Upper lobe of right lung (tissue), 1 donor: ENCODE measurements around the gene OR5F1. TPM values are rescaled to one million over a fixed set of nuclear protein-coding genes. Genes with fewer than 3 reads are reported as not detected.

Experiments used
- ATAC-seq: fragments of 200-7000 bp; cut with Tn5 transposase; one replicate; pipeline ENCODE4 v1.9.1; 2020; ENCODE audit warnings: mild to moderate bottlenecking, moderate library complexity
- DNase-seq: peaks from one replicate; pipeline ENCODE4 v3.0.0-alpha.2; 2020
- H3K27ac ChIP-seq: fragments of 200-600 bp; one replicate; pipeline ENCODE4 v1.8.0; 2022
- H3K27me3 ChIP-seq: fragments of 200-600 bp; one replicate; pipeline ENCODE4 v1.8.0; 2022; ENCODE audit warnings: mild to moderate bottlenecking
- H3K36me3 ChIP-seq: fragments of 200-600 bp; one replicate; pipeline ENCODE4 v1.8.0; 2022
- H3K4me1 ChIP-seq: fragments of 200-600 bp; one replicate; pipeline ENCODE4 v1.8.0; 2022
- H3K4me3 ChIP-seq: fragments of 200-600 bp; one replicate; pipeline ENCODE4 v1.8.0; 2022; ENCODE audit warnings: mild to moderate bottlenecking
- H3K9me3 ChIP-seq: fragments of 200-600 bp; one replicate; pipeline ENCODE4 v1.8.0; 2022
- CTCF ChIP-seq: fragments of 200-600 bp; IDR thresholded peaks from one replicate; pipeline ENCODE4 v1.8.0; 2022; ENCODE audit warnings: antibody characterized with exemption
- intact Hi-C: fragments of 100-400 bp; cut with DNase I; formaldehyde crosslinking; loops from one replicate; pipeline ENCODE4 v1.11.0; 2022
- total RNA-seq: library from RNA; stranded (reverse); fragmentation: NEBNext Ultra II Directional; extraction: Animal tissue kit (Norgen Biotek cat#: 25700); gene quantifications from one replicate; pipeline ENCODE4 v1.2.1, GENCODE V29; 2021
- donor health status: DM: no; HTN: yes; CAD: no; lungs with severe emphysema.

OR5F1 gene
- total RNA-seq, 1 donor from 2014 or later, result not detected

- Histone ChIP-seq H3K27me3 (no peaks in the 10 kb centered on the region), H3K9me3 (no peaks in the 10 kb centered on the region), H3K4me3 (no peak overlapping the region), H3K36me3 (no peaks in the 10 kb centered on the region), H3K27ac (no peak overlapping the region), H3K4me1 (no peaks in the 10 kb centered on the region)
- intact Hi-C loops, result no loop called here
- DNase-seq (no peak), ATAC-seq (no peak)
- TF ChIP-seq CTCF, result no peak
Observed at GRCh38 chr11:55967914-55968313, 26.5 kb downstream of the OR5F1 start.

GRCh38 chr11:55966391-55966790 lies 28.0 kb downstream of the OR5F1 start:
- intact Hi-C loops, result no loop called here
- no peak for TF ChIP-seq CTCF
- H3K27me3 ChIP-seq, result no peaks in the 10 kb centered on the region
- ATAC-seq (no peak), DNase-seq (no peak)
- no peak overlapping the region for H3K4me3 ChIP-seq
- H3K27ac ChIP-seq, result no peak overlapping the region
- no peaks in the 10 kb centered on the region for H3K4me1 ChIP-seq
- H3K36me3 ChIP-seq, result no peaks in the 10 kb centered on the region
- H3K9me3 ChIP-seq, result no peaks in the 10 kb centered on the region

GRCh38 chr11:55956521-55956920 lies 37.9 kb downstream of the OR5F1 start:
- no peaks in the 10 kb centered on the region for H3K27me3 ChIP-seq
- no peak for TF ChIP-seq CTCF
- no peak for DNase-seq
- ATAC-seq, result no peak
- H3K27ac ChIP-seq, result no peak overlapping the region
- H3K36me3 ChIP-seq, result no peaks in the 10 kb centered on the region
- intact Hi-C loops, result no loop called here
- H3K9me3 ChIP-seq, result no peaks in the 10 kb centered on the region
- no peaks in the 10 kb centered on the region for H3K4me1 ChIP-seq
- no peak overlapping the region for H3K4me3 ChIP-seq

- no peak for TF ChIP-seq CTCF
- intact Hi-C loops, result no loop called here
- DNase-seq, result no peak
- Histone ChIP-seq H3K4me1 (no peaks in the 10 kb centered on the region), H3K9me3 (no peaks in the 10 kb centered on the region), H3K36me3 (no peaks in the 10 kb centered on the region), H3K4me3 (no peak overlapping the region), H3K27ac (no peak overlapping the region), H3K27me3 (no peaks in the 10 kb centered on the region)
- ATAC-seq, result no peak
Observed at GRCh38 chr11:55949330-55949729, 45.1 kb downstream of the OR5F1 start.

Other genes starting within 250 kb of the OR5F1 start
- gene OR5D13, start 221.2 kb downstream of the OR5F1 start, total RNA-seq, result not detected
- gene OR5D14, start 199.1 kb downstream of the OR5F1 start, total RNA-seq, result not detected
- not detected for gene OR5L1, start 183.3 kb downstream of the OR5F1 start, total RNA-seq
- gene OR5D18, start 175.0 kb downstream of the OR5F1 start, total RNA-seq, result not detected
- not detected for gene OR5L2, start 167.4 kb downstream of the OR5F1 start, total RNA-seq
- gene OR5D16, start 155.9 kb downstream of the OR5F1 start, total RNA-seq, result not detected
- gene TRIM51, start 111.3 kb downstream of the OR5F1 start, total RNA-seq, result not detected
- not detected for gene OR5W2, start 80.0 kb downstream of the OR5F1 start, total RNA-seq
- not detected for gene OR5I1, start 58.2 kb downstream of the OR5F1 start, total RNA-seq
- not detected for gene OR10AG1, start 24.7 kb downstream of the OR5F1 start, total RNA-seq
- not detected for gene OR5AS1, start 33.0 kb upstream of the OR5F1 start, total RNA-seq
- not detected for gene OR8I2, start 98.7 kb upstream of the OR5F1 start, total RNA-seq
- gene OR8H2, start 109.1 kb upstream of the OR5F1 start, total RNA-seq, result not detected
- gene OR8H3, start 127.7 kb upstream of the OR5F1 start, total RNA-seq, result not detected
- not detected for gene OR8J3, start 145.6 kb upstream of the OR5F1 start, total RNA-seq
- gene OR8K5, start 165.7 kb upstream of the OR5F1 start, total RNA-seq, result not detected
- gene OR5J2, start 182.0 kb upstream of the OR5F1 start, total RNA-seq, result not detected
- not detected for gene OR5T2, start 239.6 kb upstream of the OR5F1 start, total RNA-seq